ENCODE measurements around the gene DENND1C. TPM values are rescaled to one million over a fixed set of nuclear protein-coding genes. Genes with fewer than 3 reads are reported as not detected.

The DENND1C gene
- total and polyA plus RNA-seq, 2 of the 8 experiments (the other 6 are each of a cell fraction or from before 2014, with no cell fraction given) = 3.6 to 4.0 TPM

DNA sequence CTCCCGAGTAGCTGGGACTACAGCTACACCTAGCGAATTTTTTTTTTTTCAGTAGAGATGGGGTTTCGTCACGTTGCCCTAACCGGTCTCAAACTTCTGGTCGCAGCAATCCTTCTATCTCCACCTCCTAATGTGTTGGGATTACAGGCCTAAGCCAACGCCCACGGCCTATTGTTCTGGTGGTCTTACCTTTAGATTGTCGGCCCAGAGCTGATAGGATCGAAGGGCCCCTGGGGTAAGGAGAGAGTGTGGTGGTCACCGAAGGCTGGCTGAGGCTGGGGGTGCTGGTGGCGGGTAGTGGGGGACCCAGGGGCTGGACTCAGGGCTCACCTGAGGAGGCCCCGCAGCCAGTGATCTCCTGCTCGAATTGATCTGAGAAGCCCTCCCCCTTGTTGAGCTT lies 10.5 kb downstream of the DENND1C start:
- 80% methylated on average over 14 of the region's 14 CpGs; no CpG with 5 or more reads in 1 of the 2 experiments for WGBS, 2 experiments (ENCODE audit: extremely low coverage in 1 of 2, insufficient coverage in 1 of 2, insufficient read length in 1 of 2, insufficient replicate concordance in 2 of 2, low coverage in 1 of 2, low lambda C conversion rate in 2 of 2, missing lambda C conversion rate in 1 of 2)

More for the DNA sequence above, 10.5 kb downstream of the DENND1C start:
- H2BK120ac ChIP-seq (replicated peaks; ENCODE audit: low read depth, low read length) = no peak overlapping the region
- no peak for TF ChIP-seq TAF1 (IDR thresholded peaks at IDR 0.05; ENCODE audit: low read depth, low read length)
- TF ChIP-seq SP1 (IDR thresholded peaks at IDR 0.05; ENCODE audit: low read depth, low read length) = no peak
- TF ChIP-seq GABPA (IDR thresholded peaks at IDR 0.05; ENCODE audit: borderline replicate concordance, insufficient read depth, low read length) = no peak
- TF ChIP-seq CBX5 (IDR thresholded peaks at IDR 0.05; ENCODE audit: low read depth, low read length) = no peak
- TF ChIP-seq RNF2 (IDR thresholded peaks at IDR 0.05; ENCODE audit: borderline replicate concordance, low read depth, low read length, missing control alignments, poor library complexity, severe bottlenecking) = no peak
- no peak for TF ChIP-seq SIRT6 (IDR thresholded peaks at IDR 0.05; ENCODE audit: low read length)
- no peak for TF ChIP-seq SIN3A (conservative IDR thresholded peaks at IDR 0.05 in 1 of 2, IDR thresholded peaks at IDR 0.05 in 1 of 2; ENCODE audit: low read depth in 1 of 2, low read length in 2 of 2)
- TF ChIP-seq ASH2L (IDR thresholded peaks at IDR 0.05; ENCODE audit: low read length) = no peak
- TF ChIP-seq TEAD4 (IDR thresholded peaks at IDR 0.05; ENCODE audit: low read depth, low read length) = no peak
- no peak for TF ChIP-seq RBBP5 (IDR thresholded peaks at IDR 0.05; ENCODE audit: borderline replicate concordance, low read depth, low read length)
- TF ChIP-seq, protein P1, sequence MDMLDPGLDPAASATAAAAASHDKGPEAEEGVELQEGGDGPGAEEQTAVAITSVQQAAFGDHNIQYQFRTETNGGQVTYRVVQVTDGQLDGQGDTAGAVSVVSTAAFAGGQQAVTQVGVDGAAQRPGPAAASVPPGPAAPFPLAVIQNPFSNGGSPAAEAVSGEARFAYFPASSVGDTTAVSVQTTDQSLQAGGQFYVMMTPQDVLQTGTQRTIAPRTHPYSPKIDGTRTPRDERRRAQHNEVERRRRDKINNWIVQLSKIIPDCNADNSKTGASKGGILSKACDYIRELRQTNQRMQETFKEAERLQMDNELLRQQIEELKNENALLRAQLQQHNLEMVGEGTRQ (IDR thresholded peaks at IDR 0.05; ENCODE audit: low read length) = no peak
- TF ChIP-seq, protein P2, sequence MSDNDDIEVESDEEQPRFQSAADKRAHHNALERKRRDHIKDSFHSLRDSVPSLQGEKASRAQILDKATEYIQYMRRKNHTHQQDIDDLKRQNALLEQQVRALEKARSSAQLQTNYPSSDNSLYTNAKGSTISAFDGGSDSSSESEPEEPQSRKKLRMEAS (IDR thresholded peaks at IDR 0.05) = no peak
- H3K4me1 ChIP-seq (replicated peaks in 1 of 4; ENCODE audit: control insufficient read depth in 3 of 4, insufficient read depth in 4 of 4, low read length in 3 of 4) = peaks cover 0 to 11% (median 0%) of the 10 kb centered on the region in 4 experiments; a peak in 3 of 7 replicates
- H2BK15ac ChIP-seq (ENCODE audit: low read length) = no peak overlapping the region
- 0 out of 7 replicates have a peak overlapping the region, but pooled peaks of 1 of the 4 experiments have one; percentile 1 for H3K9ac ChIP-seq (replicated peaks in 1 of 4; ENCODE audit: extremely low read depth in 1 of 4, low read depth in 3 of 4, low read length in 3 of 4)
- no peak overlapping the region for H3K27ac ChIP-seq (ENCODE audit: low read depth, low read length)
- ChIA-PET CTCF (ENCODE audit: partially characterized antibody) (no interaction called here), POLR2A (ENCODE audit: partially characterized antibody) (interaction anchor here (0.5 to 1.0 kb wide), 3 partner anchors 15 to 330 kb away, joined by 3 to 4 read pairs (median 3); no protein-coding TSS in a partner anchor)
- no peak overlapping the region for H4K5ac ChIP-seq (ENCODE audit: insufficient read length, low read depth, low read length)
- no peak overlapping the region for H2AK5ac ChIP-seq (ENCODE audit: low read depth, low read length)
- no peak overlapping the region for H2AFZ ChIP-seq (ENCODE audit: low read length)
- no peaks in the 10 kb centered on the region; the same call in 1 of the 2 replicates for H3K79me1 ChIP-seq (ENCODE audit: low read depth, low read length)
- H4K91ac ChIP-seq (replicated peaks; ENCODE audit: insufficient read length, low read length) = no peak overlapping the region
- H2BK5ac ChIP-seq (ENCODE audit: low read depth, low read length) = no peak overlapping the region
- H4K20me1 ChIP-seq (replicated peaks in 1 of 2; ENCODE audit: control insufficient read depth in 1 of 2, insufficient read depth in 2 of 2, low read length in 2 of 2) = peaks cover 0 to 8% of the 10 kb centered on the region in 2 experiments
- H2BK12ac ChIP-seq (ENCODE audit: low read depth, low read length) = no peak overlapping the region
- H3K56ac ChIP-seq (replicated peaks; ENCODE audit: insufficient read length, low read depth, low read length) = no peak overlapping the region
- no peak overlapping the region for H3K18ac ChIP-seq (ENCODE audit: extremely low read depth, low read length)
- H3K4me3 ChIP-seq (ENCODE audit: extremely low read depth in 1 of 4, insufficient read depth in 2 of 4, low read depth in 3 of 4, low read length in 4 of 4) = no peak overlapping the region
- H3K23ac ChIP-seq (ENCODE audit: insufficient read length) = no peak overlapping the region
- H2BK20ac ChIP-seq (ENCODE audit: low read length) = no peak overlapping the region
- peaks cover 10% of the 10 kb centered on the region for H3K23me2 ChIP-seq (ENCODE audit: low read depth, low read length)
- H3K9me3 ChIP-seq (ENCODE audit: insufficient read depth in 2 of 2, low read depth in 1 of 2, low read length in 1 of 2) = no peaks in the 10 kb centered on the region
- no peak overlapping the region for H3K4me2 ChIP-seq (ENCODE audit: insufficient read depth in 1 of 2, low read depth in 2 of 2, low read length in 2 of 2)
- FAIRE-seq (no peak), DNase-seq (ENCODE audit: low read depth in 1 of 2, low spot score in 2 of 2) (no peak)
- H3K36me3 ChIP-seq (ENCODE audit: control insufficient read depth in 2 of 4, insufficient read depth in 4 of 4, low read length in 3 of 4) = peaks cover 0 to 8% (median 3%) of the 10 kb centered on the region in 4 experiments; a peak in 2 of 8 replicates
- no peak overlapping the region for H3K14ac ChIP-seq (ENCODE audit: insufficient read length)
- peaks cover 0 to 12% (median 9%) of the 10 kb centered on the region in 4 experiments; a peak in 6 of 7 replicates for H3K27me3 ChIP-seq (replicated peaks in 1 of 4; ENCODE audit: control insufficient read depth in 3 of 4, extremely low read depth in 1 of 4, insufficient read depth in 3 of 4, low read length in 3 of 4)
- H4K8ac ChIP-seq (ENCODE audit: extremely low read depth, insufficient read depth, low read length) = no peak overlapping the region
- no peak overlapping the region for H3K4ac ChIP-seq (replicated peaks; ENCODE audit: insufficient read length, low read depth, low read length)
- H3K79me2 ChIP-seq (ENCODE audit: control insufficient read depth in 1 of 2, insufficient read depth in 2 of 2, low read length in 2 of 2) = no peaks in the 10 kb centered on the region
